K562 (cell line): ENCODE results near the gene RNF114. TPM values are rescaled to one million over a fixed set of nuclear protein-coding genes. Genes with fewer than 3 reads are reported as not detected.
A peak's percentile ranks its signal among the peaks of the same experiment; 100 is the strongest.

ENCODE experiments used
- CC2D1A ChIP-seq: fragments of 450-650 bp; IDR thresholded peaks from 2 replicates; pipeline ENCODE4 v1.6.1; 2017; ENCODE audit warnings: mild to moderate bottlenecking
- POLR2AphosphoS5 ChIP-seq: IDR thresholded peaks from 2 replicates; pipeline ENCODE4 v1.6.1; 2011; ENCODE audit warnings: mild to moderate bottlenecking, low read depth, low read length, moderate library complexity; ENCODE audit not compliant: control insufficient read depth, insufficient read depth
- POLR2H ChIP-seq: IDR thresholded peaks from 2 replicates; pipeline ENCODE4 v1.6.1; 2016; ENCODE audit warnings: missing genetic modification characterization, low read depth, mild to moderate bottlenecking, control low read depth, missing compliant biosample characterization, moderate library complexity
- TCF3 ChIP-seq: sonication (generic); formaldehyde crosslinking; IDR thresholded peaks from 2 replicates; pipeline ENCODE4 v1.4.0; 2020; ENCODE audit warnings: mild to moderate bottlenecking, missing genetic modification reagents
- ZBTB40 ChIP-seq, 2 experiments: fragments of 450-650 bp in 1 of 2; sonication (generic) in 1 of 2; formaldehyde crosslinking in 1 of 2; IDR thresholded peaks; 2 replicates each; pipeline versions ENCODE4 v1.7.1 to v1.9.0; 2016 to 2022; ENCODE audit warnings: inconsistent platforms in 1 of 2, mild to moderate bottlenecking in 1 of 2, missing genetic modification reagents in 1 of 2
- polyA plus RNA-seq, 8 experiments: library from polyadenylated mRNA; depleted of rRNA in 4 of 8; stranded (reverse) in 5 of 8; unstranded in 3 of 8; fragments of >200 nt; fragmentation: Nextera tagmentation in 2 of 8; fragmentation: Illumina TruSeq in 1 of 8; extraction: Ambion mirVana in 2 of 8; extraction: Trizol in 1 of 8; gene quantifications; 2 replicates each; pipeline versions ENCODE4 v1.2.1 to v1.2.3, GENCODE V29; 2011 to 2014; ENCODE audit warnings: inconsistent platforms in 1 of 8, missing spikeins in 1 of 8
- total RNA-seq, 7 experiments: library from RNA; depleted of rRNA in 6 of 7; stranded (reverse); fragments of >200 nt in 6 of 7; fragmentation: Illumina TruSeq in 2 of 7; extraction: Trizol in 2 of 7; gene quantifications; 2 replicates each; pipeline versions ENCODE4 v1.2.1 to v1.2.3, GENCODE V29; 2011 to 2021; ENCODE audit warnings: low replicate concordance in 1 of 7

RNF114 gene
- total and polyA plus RNA-seq, 9 of the 15 experiments (the other 6 are each of a cell fraction or from before 2014, with no cell fraction given): 38.6 to 111 (median 62.6) TPM

- TF ChIP-seq TCF3 (CRISPR knock-in tag) (no peak), POLR2H (tag) (peak; percentile 71), POLR2AphosphoS5 (no peak), CC2D1A (0 out of 2 replicates have a peak, but pooled peaks have one; percentile 38), ZBTB40 (IDR thresholded peaks at IDR 0.05) (peak; percentile 54), ZBTB40 (CRISPR knock-in tag; IDR thresholded peaks at IDR 0.05) (no peak)
These were observed 47.1 kb downstream of the RNF114 start (continued) for GRCh38 chr20:49983123-49983847.
